IMR-90 (cell line): ENCODE measurements around the gene RET. TPM values are rescaled to one million over a fixed set of nuclear protein-coding genes. Genes with fewer than 3 reads are reported as not detected.

Experiments
- ATAC-seq: fragments of 200-7000 bp; cut with Tn5 transposase; 2 replicates; pipeline ENCODE4 v1.9.1; 2020; ENCODE audit warnings: low read depth, mild to moderate bottlenecking, moderate library complexity
- BruUV-seq: library from RNA; stranded (reverse); fragments of 400-500 nt; replicated peaks from 2 replicates; lab custom pipeline; 2021; lab: Mats Ljungman, UMichigan
- CTCF ChIA-PET: fragments of 300-600 bp; formaldehyde crosslinking; extraction: SDS; loops from one replicate; lab custom pipeline; 2021; ENCODE audit warnings: antibody characterized with exemption; lab: Yijun Ruan, JAX
- POLR2A ChIA-PET: fragments of 300-600 bp; sonication (Branson Sonifier 250); formaldehyde crosslinking; loops from one replicate; lab custom pipeline; 2022; ENCODE audit warnings: antibody characterized with exemption; ENCODE audit not compliant: unreplicated experiment; lab: Charles Lee
- DNase-seq: peaks from one replicate; pipeline ENCODE4 v3.0.0; 2013
- H2AFZ ChIP-seq: replicated peaks from 2 replicates; pipeline ENCODE3; 2013; ENCODE audit warnings: low read length, mild to moderate bottlenecking; ENCODE audit not compliant: poor library complexity
- H2AK5ac ChIP-seq: 2 replicates; pipeline ENCODE4 v1.6.1; 2013; ENCODE audit warnings: low read depth, low read length, inconsistent platforms
- H2AK9ac ChIP-seq: replicated peaks from 2 replicates; pipeline ENCODE3; 2013; ENCODE audit warnings: mild to moderate bottlenecking, low read depth, low read length, moderate library complexity; ENCODE audit not compliant: poor library complexity
- H2BK120ac ChIP-seq: 2 replicates; pipeline ENCODE4 v1.6.1; 2013; ENCODE audit warnings: low read depth, low read length, inconsistent platforms
- H2BK15ac ChIP-seq: 3 replicates; pipeline ENCODE4 v1.6.1; 2013; ENCODE audit warnings: low read depth, low read length, inconsistent platforms
- H2BK20ac ChIP-seq: 2 replicates; pipeline ENCODE4 v1.6.1; 2013; ENCODE audit warnings: low read depth, mild to moderate bottlenecking, inconsistent platforms, low read length, moderate library complexity
- H2BK5ac ChIP-seq: 2 replicates; pipeline ENCODE4 v1.6.1; 2013; ENCODE audit warnings: mild to moderate bottlenecking, low read depth, low read length, inconsistent platforms; ENCODE audit not compliant: poor library complexity, severe bottlenecking
- H3K14ac ChIP-seq: replicated peaks from 2 replicates; pipeline ENCODE4 v1.6.1; 2013; ENCODE audit warnings: low read depth, low read length, inconsistent platforms
- H3K18ac ChIP-seq: 2 replicates; pipeline ENCODE4 v1.6.1; 2013; ENCODE audit warnings: low read depth, low read length, control low read depth
- H3K23ac ChIP-seq: 2 replicates; pipeline ENCODE4 v1.6.1; 2013; ENCODE audit warnings: low read depth, low read length, inconsistent platforms
- H3K27ac ChIP-seq: 2 replicates; pipeline ENCODE4 v1.5.1; 2013; ENCODE audit warnings: mild to moderate bottlenecking, control low read depth, low read length; ENCODE audit not compliant: insufficient read depth
- H3K27me3 ChIP-seq: 2 replicates; pipeline ENCODE4 v1.6.1; 2013; ENCODE audit warnings: low read length; ENCODE audit not compliant: control insufficient read depth, insufficient read depth
- H3K36me3 ChIP-seq: 2 replicates; pipeline ENCODE4 v1.6.1; 2013; ENCODE audit warnings: low read length, mixed read lengths; ENCODE audit not compliant: control insufficient read depth, insufficient read depth
- H3K4ac ChIP-seq: 2 replicates; pipeline ENCODE4 v1.6.1; 2013; ENCODE audit warnings: low read depth, low read length, inconsistent platforms
- H3K4me1 ChIP-seq: 2 replicates; pipeline ENCODE4 v1.6.1; 2013; ENCODE audit warnings: low read length, mixed read lengths; ENCODE audit not compliant: control insufficient read depth, insufficient read depth
- H3K4me2 ChIP-seq: 2 replicates; pipeline ENCODE4 v1.6.1; 2013; ENCODE audit warnings: low read depth, mild to moderate bottlenecking, control low read depth, low read length, moderate library complexity
- H3K4me3 ChIP-seq: 2 replicates; pipeline ENCODE4 v1.5.1; 2013; ENCODE audit warnings: low read depth, mild to moderate bottlenecking, control low read depth, low read length, moderate library complexity; ENCODE audit not compliant: insufficient read depth
- H3K56ac ChIP-seq: 2 replicates; pipeline ENCODE4 v1.6.1; 2013; ENCODE audit warnings: low read length, inconsistent platforms; ENCODE audit not compliant: insufficient read depth; ENCODE audit errors: extremely low read depth
- H3K79me1 ChIP-seq, 2 experiments: 2 replicates each; pipeline ENCODE4 v1.6.1; 2013; ENCODE audit warnings: low read length in 2 of 2, inconsistent platforms in 1 of 2, low read depth in 1 of 2
- H3K9ac ChIP-seq: 2 replicates; pipeline ENCODE4 v1.6.1; 2013; ENCODE audit warnings: low read depth, low read length, control low read depth
- H3K9me1 ChIP-seq: 2 replicates; pipeline ENCODE4 v1.6.1; 2013; ENCODE audit warnings: low read length, inconsistent platforms; ENCODE audit not compliant: insufficient read depth
- H3K9me3 ChIP-seq: 2 replicates; pipeline ENCODE4 v1.6.1; 2013; ENCODE audit warnings: low read length; ENCODE audit not compliant: control insufficient read depth, insufficient read depth
- H4K20me1 ChIP-seq: 2 replicates; pipeline ENCODE4 v1.6.1; 2013; ENCODE audit warnings: low read length, inconsistent platforms; ENCODE audit not compliant: insufficient read depth
- H4K5ac ChIP-seq: 2 replicates; pipeline ENCODE4 v1.6.1; 2013; ENCODE audit warnings: mild to moderate bottlenecking, low read depth, low read length, control low read depth
- H4K8ac ChIP-seq, 2 experiments: 2 replicates each; pipeline ENCODE4 v1.6.1; 2013; ENCODE audit warnings: low read depth in 2 of 2, low read length in 2 of 2, control low read depth in 1 of 2, inconsistent platforms in 1 of 2
- H4K91ac ChIP-seq: 2 replicates; pipeline ENCODE4 v1.6.1; 2013; ENCODE audit warnings: low read depth, low read length, inconsistent platforms; ENCODE audit not compliant: insufficient read depth
- CHD1 ChIP-seq: IDR thresholded peaks from 2 replicates; pipeline ENCODE4 v1.6.1; 2012; ENCODE audit warnings: low read depth, low read length, improper control_type of control experiment
- CTCF ChIP-seq: conservative IDR thresholded peaks from 2 replicates; pipeline ENCODE4 v1.5.1; 2012; ENCODE audit warnings: mild to moderate bottlenecking, low read depth, low read length, improper control_type of control experiment
- RCOR1 ChIP-seq: IDR thresholded peaks from 2 replicates; pipeline ENCODE4 v1.6.1; 2012; ENCODE audit warnings: mild to moderate bottlenecking, low read length, improper control_type of control experiment; ENCODE audit not compliant: insufficient replicate concordance
- RFX5 ChIP-seq: IDR thresholded peaks from 2 replicates; pipeline ENCODE4 v1.8.0; 2012; ENCODE audit warnings: low read depth, mild to moderate bottlenecking, low read length, moderate library complexity
- SMC3 ChIP-seq: fragments of 150-350 bp; IDR thresholded peaks from 2 replicates; pipeline ENCODE4 v1.6.1; 2016; ENCODE audit warnings: low read depth, mild to moderate bottlenecking, antibody characterized with exemption, low read length, moderate library complexity
- USF2 ChIP-seq: fragments of 150-350 bp; IDR thresholded peaks from 2 replicates; pipeline ENCODE4 v1.6.1; 2017; ENCODE audit warnings: mild to moderate bottlenecking, antibody characterized with exemption, low read length, low read depth
- WGBS, 2 experiments: methylation state at CpG; one replicate each; pipeline versions ENCODE4 v1.1.5 to v1.1.7; 2013; ENCODE audit warnings: missing lambda C conversion rate in 2 of 2; ENCODE audit not compliant: insufficient read length in 1 of 2; ENCODE audit errors: extremely low coverage in 2 of 2; 5-methylcytosine and 5-hydroxymethylcytosine counted together
- dilution Hi-C: fragments of 300-500 bp; cut with HindIII; formaldehyde crosslinking; loops from one replicate; pipeline ENCODE4 v1.14.3; 2018; ENCODE audit warnings: low sequenced_read_pairs; ENCODE audit not compliant: unreplicated experiment
- in situ Hi-C: fragments of 300-500 bp; cut with MboI; formaldehyde crosslinking; loops from 3 replicates; pipeline ENCODE4 v1.14.3; 2019; ENCODE audit warnings: low sequenced_read_pairs, inconsistent platforms, mixed read lengths
- intact Hi-C: fragments of 100-400 bp; cut with micrococcal nuclease; formaldehyde crosslinking; loops from 2 replicates; pipeline ENCODE4 v1.10.0; 2022
- polyA plus RNA-seq, 3 experiments: library from polyadenylated mRNA; depleted of rRNA; stranded (reverse); fragments of >200 nt; gene quantifications; 2 replicates each; pipeline ENCODE4 v1.2.3, GENCODE V29; 2012; ENCODE audit warnings: low replicate concordance in 1 of 3
- total RNA-seq: library from RNA; depleted of rRNA; stranded (reverse); fragments of >200 nt; gene quantifications from 2 replicates; pipeline ENCODE4 v1.2.3, GENCODE V29; 2012

RET gene
- total and polyA plus RNA-seq, 2 of the 4 experiments (the other 2 are of a cell fraction): 0.10 to 0.18 TPM

GRCh38 chr10:43061331-43061730, 15.5 kb upstream of the RET start:
- Histone ChIP-seq H3K14ac (no peak overlapping the region), H2BK120ac (no peak overlapping the region), H3K4ac (no peak overlapping the region), H4K5ac (no peak overlapping the region), H4K8ac (no peak overlapping the region), H4K20me1 (no peaks in the 10 kb centered on the region), H3K18ac (no peak overlapping the region), H2AK5ac (no peak overlapping the region), H3K56ac (no peak overlapping the region), H3K27me3 (peaks cover 13% of the 10 kb centered on the region), H3K9me3 (no peaks in the 10 kb centered on the region), H3K4me3 (no peak overlapping the region), H3K9me1 (no peaks in the 10 kb centered on the region), H3K23ac (no peak overlapping the region), H3K36me3 (no peaks in the 10 kb centered on the region), H3K4me1 (no peaks in the 10 kb centered on the region), H3K27ac (no peak overlapping the region), H2BK20ac (no peak overlapping the region), H3K4me2 (no peak overlapping the region), H3K79me1 (no peaks in the 10 kb centered on the region), H2AFZ (no peak overlapping the region), H2AK9ac (no peak overlapping the region), H4K91ac (no peak overlapping the region), H2BK15ac (no peak overlapping the region), H2BK5ac (no peak overlapping the region), H3K9ac (no peak overlapping the region)
- dilution Hi-C loops (no loop called here), intact Hi-C loops (no loop called here), in situ Hi-C loops (loop anchor here (25.0 kb wide), 1 partner anchor 174 kb away; no protein-coding TSS in a partner anchor)
- 50% methylated on average over 2 of the region's 8 CpGs; no CpG with 5 or more reads in 1 of the 2 experiments for WGBS, 2 experiments
- ChIA-PET CTCF (no interaction called here), POLR2A (no interaction called here)
- DNase-seq: no peak
- TF ChIP-seq SMC3: no peak
- TF ChIP-seq RFX5: no peak
- no peak for TF ChIP-seq USF2
- TF ChIP-seq RCOR1: no peak
- TF ChIP-seq CTCF: no peak
- TF ChIP-seq CHD1: no peak
- no TSS peak for BruUV-seq
- no peak for ATAC-seq
